Neuronal stem cell (in vitro differentiated cells): ENCODE measurements around the gene ZNF610.
"Not testable (repeated sequence)": the region's sequence is repeated elsewhere in the genome, so short reads cannot be mapped to it uniquely, and the experiment has no call there.

Experiments
- DNase-seq: peaks from one replicate; pipeline ENCODE4 v3.0.0-alpha.2; 2013; ENCODE audit warnings: low spot score
- H2AFZ ChIP-seq: one replicate; pipeline ENCODE4 v1.6.1; 2013; ENCODE audit warnings: mild to moderate bottlenecking, low read length, inconsistent platforms
- H2AK5ac ChIP-seq: 2 replicates; pipeline ENCODE4 v1.6.1; 2013; ENCODE audit warnings: low read depth, mild to moderate bottlenecking, inconsistent platforms, low read length, moderate library complexity, mixed read lengths
- H2BK120ac ChIP-seq: 2 replicates; pipeline ENCODE4 v1.6.1; 2013; ENCODE audit warnings: low read depth, mild to moderate bottlenecking, inconsistent platforms, low read length, moderate library complexity, mixed read lengths
- H2BK12ac ChIP-seq: one replicate; pipeline ENCODE4 v1.6.1; 2013; ENCODE audit warnings: low read length, inconsistent platforms
- H2BK15ac ChIP-seq: 2 replicates; pipeline ENCODE4 v1.6.1; 2013; ENCODE audit warnings: mild to moderate bottlenecking, low read length, inconsistent platforms, mixed read lengths
- H2BK5ac ChIP-seq: one replicate; pipeline ENCODE4 v1.6.1; 2013; ENCODE audit warnings: inconsistent platforms, mild to moderate bottlenecking, low read length, moderate library complexity
- H3K14ac ChIP-seq: one replicate; pipeline ENCODE4 v1.6.1; 2013; ENCODE audit warnings: low read length, inconsistent platforms
- H3K18ac ChIP-seq: 2 replicates; pipeline ENCODE4 v1.6.1; 2013; ENCODE audit warnings: low read length, inconsistent platforms
- H3K23ac ChIP-seq: 2 replicates; pipeline ENCODE4 v1.6.1; 2013; ENCODE audit warnings: low read depth, mild to moderate bottlenecking, mixed read lengths, low read length, inconsistent platforms; ENCODE audit not compliant: poor library complexity
- H3K27ac ChIP-seq: replicated peaks from 3 replicates; pipeline ENCODE4 v1.5.1; 2013; ENCODE audit warnings: low read length, inconsistent platforms
- H3K27me3 ChIP-seq, 3 experiments: 2 replicates each; pipeline ENCODE4 v1.6.1; 2013; ENCODE audit warnings: low read length in 3 of 3, mild to moderate bottlenecking in 2 of 3, inconsistent platforms in 1 of 3, low read depth in 1 of 3, mixed read lengths in 1 of 3, moderate library complexity in 1 of 3; ENCODE audit not compliant: control insufficient read depth in 3 of 3, insufficient read depth in 3 of 3
- H3K36me3 ChIP-seq, 2 donors: replicated peaks in 1 of 2; 2 replicates each; pipeline ENCODE4 v1.6.1; 2013; ENCODE audit warnings: low read length in 2 of 2; ENCODE audit not compliant: control insufficient read depth in 2 of 2, insufficient read depth in 2 of 2
- H3K4ac ChIP-seq: 2 replicates; pipeline ENCODE4 v1.6.1; 2013; ENCODE audit warnings: inconsistent platforms, mild to moderate bottlenecking, low read length, moderate library complexity
- H3K4me1 ChIP-seq, 2 donors: 1 replicate in 1 of 2; 2 replicates in 1 of 2; pipeline ENCODE4 v1.6.1; 2013; ENCODE audit warnings: low read length in 2 of 2, low read depth in 1 of 2; ENCODE audit not compliant: control insufficient read depth in 2 of 2, insufficient read depth in 1 of 2
- H3K4me2 ChIP-seq: one replicate; pipeline ENCODE4 v1.6.1; 2013; ENCODE audit warnings: mild to moderate bottlenecking, low read length, inconsistent platforms; ENCODE audit not compliant: insufficient read depth, poor library complexity, severe bottlenecking
- H3K4me3 ChIP-seq, 2 donors: 2 replicates each; pipeline ENCODE4 v1.5.1; 2013; ENCODE audit warnings: low read length in 2 of 2, mild to moderate bottlenecking in 2 of 2, inconsistent platforms in 1 of 2, moderate library complexity in 1 of 2
- H3K79me1 ChIP-seq: one replicate; pipeline ENCODE4 v1.6.1; 2013; ENCODE audit warnings: low read depth, mild to moderate bottlenecking, inconsistent platforms, low read length, moderate library complexity
- H3K9ac ChIP-seq: one replicate; pipeline ENCODE4 v1.6.1; 2013; ENCODE audit warnings: mild to moderate bottlenecking, low read depth, low read length, inconsistent platforms; ENCODE audit not compliant: poor library complexity
- H3K9me3 ChIP-seq, 2 donors: replicated peaks in 1 of 2; 2 replicates each; pipeline versions ENCODE3 to v1.6.1; 2013; ENCODE audit warnings: low read length in 2 of 2, mild to moderate bottlenecking in 2 of 2, inconsistent platforms in 1 of 2, low read depth in 1 of 2, mixed read lengths in 1 of 2, moderate library complexity in 1 of 2; ENCODE audit not compliant: control insufficient read depth in 2 of 2, insufficient read depth in 1 of 2
- H4K8ac ChIP-seq: one replicate; pipeline ENCODE4 v1.6.1; 2013; ENCODE audit warnings: low read depth, mild to moderate bottlenecking, inconsistent platforms, low read length, moderate library complexity
- H4K91ac ChIP-seq: one replicate; pipeline ENCODE4 v1.6.1; 2013; ENCODE audit warnings: low read length, low read depth, mild to moderate bottlenecking, inconsistent platforms; ENCODE audit not compliant: poor library complexity
- WGBS, 2 donors: extraction: QIAGEN DNeasy Blood & Tissue Kit; methylation state at CpG; one replicate each; pipeline ENCODE4 v1.1.7; 2013; ENCODE audit warnings: missing lambda C conversion rate in 2 of 2, mixed read lengths in 1 of 2; ENCODE audit not compliant: insufficient read length in 2 of 2, insufficient replicate concordance in 1 of 2; ENCODE audit errors: extremely low coverage in 2 of 2; 5-methylcytosine and 5-hydroxymethylcytosine counted together

ZNF610 gene

DNA sequence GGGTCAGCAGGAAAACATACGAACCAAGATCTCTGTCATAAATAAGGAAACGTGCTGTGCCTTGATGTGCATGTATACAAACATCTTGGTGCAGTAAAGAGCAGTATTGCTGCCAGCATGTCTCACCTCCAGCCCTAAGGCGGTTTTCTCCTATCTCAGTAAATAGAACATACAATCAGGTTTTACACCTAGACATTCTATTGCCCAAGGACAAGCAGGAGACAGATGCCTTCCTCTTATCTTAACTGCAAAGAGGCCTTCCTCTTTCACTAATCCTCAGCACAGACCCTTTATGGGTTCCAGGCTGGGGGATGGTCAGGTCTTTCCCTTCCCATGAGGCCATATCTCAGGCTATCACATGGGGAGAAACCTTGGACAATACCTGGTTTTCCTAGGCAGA lies 3.0 kb downstream of the ZNF610 start:
- H3K27me3 ChIP-seq, H4K91ac ChIP-seq, H4K8ac ChIP-seq, H3K4me3 ChIP-seq, H2BK12ac ChIP-seq, H2AK5ac ChIP-seq, H2AFZ ChIP-seq, H3K79me1 ChIP-seq, DNase-seq, H3K4ac ChIP-seq, H3K4me2 ChIP-seq, H2BK5ac ChIP-seq, H3K27ac ChIP-seq, H3K14ac ChIP-seq, H3K9ac ChIP-seq, H3K23ac ChIP-seq, H3K4me1 ChIP-seq, H3K18ac ChIP-seq, H2BK120ac ChIP-seq, H2BK15ac ChIP-seq: not testable (repeated sequence)
- no CpG with 5 or more reads among the region's 3 CpGs for WGBS, 2 donors
- H3K36me3 ChIP-seq = peaks cover 4 to 51% of the 10 kb centered on the region in 2 donors
- peaks cover 6 to 42% of the 10 kb centered on the region in 2 donors for H3K9me3 ChIP-seq

DNA sequence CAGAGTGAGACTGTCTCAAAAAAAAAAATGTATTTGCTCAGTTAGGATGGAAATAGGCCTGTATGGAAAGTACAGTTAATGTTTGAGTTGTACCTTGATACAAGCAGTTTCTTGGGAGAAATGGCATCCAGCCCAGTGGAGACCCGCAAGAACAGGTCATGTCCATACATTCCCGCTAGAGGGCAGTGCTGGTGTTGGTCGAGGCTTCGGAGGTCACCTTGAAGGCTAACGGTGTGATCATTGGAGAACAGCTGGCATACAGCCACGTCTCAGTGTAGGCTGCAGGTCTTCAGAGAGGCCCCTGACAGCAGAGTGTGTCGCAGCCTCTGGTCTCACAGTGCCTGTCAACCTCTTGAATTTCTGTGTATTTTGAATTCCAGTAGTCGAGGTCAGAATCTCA lies 7.5 kb downstream of the ZNF610 start:
- H3K4me2 ChIP-seq = no peak overlapping the region
- no peak overlapping the region for H2BK5ac ChIP-seq
- H4K8ac ChIP-seq = no peak overlapping the region
- H3K27ac ChIP-seq = no peak overlapping the region
- no CpG with 5 or more reads among the region's 8 CpGs for WGBS, 2 donors
- H3K79me1 ChIP-seq = no peaks in the 10 kb centered on the region
- H3K4ac ChIP-seq = no peak overlapping the region
- no peak overlapping the region for H3K14ac ChIP-seq
- peaks cover 9 to 64% of the 10 kb centered on the region in 2 donors for H3K36me3 ChIP-seq
- H2AK5ac ChIP-seq = no peak overlapping the region
- peaks cover 7 to 52% of the 10 kb centered on the region in 2 donors for H3K9me3 ChIP-seq
- no peaks in the 10 kb centered on the region for H3K27me3 ChIP-seq
- H2BK12ac ChIP-seq = no peak overlapping the region
- H3K4me3 ChIP-seq = no peak overlapping the region
- no peak overlapping the region for H2BK120ac ChIP-seq
- H3K23ac ChIP-seq = no peak overlapping the region
- no peak overlapping the region for H2AFZ ChIP-seq
- H3K4me1 ChIP-seq = no peaks in the 10 kb centered on the region
- H4K91ac ChIP-seq = no peak overlapping the region
- DNase-seq = peak; percentile 59
- no peak overlapping the region for H3K18ac ChIP-seq
- H3K9ac ChIP-seq = no peak overlapping the region
- no peak overlapping the region for H2BK15ac ChIP-seq

DNA sequence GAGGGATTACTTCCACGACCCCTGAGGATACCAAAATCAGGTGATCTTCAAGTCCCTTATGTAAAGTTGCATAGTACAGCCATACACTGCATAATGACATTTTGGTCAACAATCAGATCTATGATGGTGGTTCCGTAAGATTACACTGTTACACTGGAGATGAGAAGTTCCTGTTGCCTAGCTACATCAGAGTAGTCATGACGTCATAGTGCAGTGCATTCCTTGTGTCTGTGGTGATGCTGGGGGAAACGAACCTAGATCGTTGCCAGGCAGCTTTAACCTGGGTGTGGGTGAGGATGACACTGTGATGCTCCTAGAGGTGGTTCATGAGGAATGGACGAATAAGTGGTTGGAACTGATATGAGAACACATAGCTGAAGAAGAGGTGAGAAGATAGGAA lies 9.1 kb downstream of the ZNF610 start:
- H3K18ac ChIP-seq = no peak overlapping the region
- H3K27me3 ChIP-seq = no peaks in the 10 kb centered on the region
- H3K14ac ChIP-seq = no peak overlapping the region
- no peak overlapping the region for H2AFZ ChIP-seq
- H3K4me1 ChIP-seq = no peaks in the 10 kb centered on the region
- no peaks in the 10 kb centered on the region for H3K79me1 ChIP-seq
- no peak overlapping the region for H3K4ac ChIP-seq
- no peak overlapping the region for H3K4me2 ChIP-seq
- no peak overlapping the region for H3K4me3 ChIP-seq
- no peak overlapping the region for H3K23ac ChIP-seq
- no peak overlapping the region for H4K91ac ChIP-seq
- no peak overlapping the region for H3K27ac ChIP-seq
- H2BK120ac ChIP-seq = no peak overlapping the region
- no peak for DNase-seq
- no peak overlapping the region for H3K9ac ChIP-seq
- no peak overlapping the region for H2BK12ac ChIP-seq
- peaks cover 18 to 70% of the 10 kb centered on the region in 2 donors for H3K36me3 ChIP-seq
- H3K9me3 ChIP-seq = peaks cover 7 to 64% of the 10 kb centered on the region in 2 donors
- H2BK5ac ChIP-seq = no peak overlapping the region
- no peak overlapping the region for H2AK5ac ChIP-seq
- WGBS, 2 donors = no CpG with 5 or more reads among the region's 6 CpGs
- H4K8ac ChIP-seq = no peak overlapping the region
- no peak overlapping the region for H2BK15ac ChIP-seq

DNA sequence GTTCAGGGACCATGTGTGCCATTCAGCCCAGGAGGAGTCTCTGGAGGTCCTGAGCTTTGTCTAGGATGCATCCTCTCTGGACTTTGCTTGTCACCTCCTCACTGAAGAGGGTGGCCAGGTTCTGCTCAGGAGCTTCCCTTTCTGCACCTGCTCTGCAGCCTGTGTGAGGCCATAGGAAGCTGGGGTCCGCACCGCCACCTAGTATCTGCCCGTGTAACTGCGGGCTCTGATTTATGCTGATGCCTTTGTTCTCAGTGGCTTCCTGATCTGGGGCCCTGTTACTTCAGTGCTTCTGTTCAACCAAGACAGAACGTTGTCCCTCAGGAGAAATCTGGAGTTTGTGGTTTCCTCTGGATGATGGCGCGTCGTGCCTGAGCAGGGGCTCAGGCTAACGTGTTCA lies 15.5 kb downstream of the ZNF610 start:
- no CpG with 5 or more reads among the region's 9 CpGs for WGBS, 2 donors
- no peak overlapping the region for H2BK15ac ChIP-seq
- no peak overlapping the region for H3K27ac ChIP-seq
- no peaks in the 10 kb centered on the region for H3K27me3 ChIP-seq
- no peak overlapping the region for H2BK5ac ChIP-seq
- no peak overlapping the region for H3K4ac ChIP-seq
- H3K14ac ChIP-seq = no peak overlapping the region
- no peak overlapping the region for H4K91ac ChIP-seq
- no peak for DNase-seq
- no peaks in the 10 kb centered on the region for H3K79me1 ChIP-seq
- peaks cover 9 to 77% of the 10 kb centered on the region in 2 donors for H3K9me3 ChIP-seq
- H2BK120ac ChIP-seq = no peak overlapping the region
- H4K8ac ChIP-seq = no peak overlapping the region
- H2BK12ac ChIP-seq = no peak overlapping the region
- no peak overlapping the region for H2AFZ ChIP-seq
- no peak overlapping the region for H3K4me3 ChIP-seq
- H3K36me3 ChIP-seq = peaks cover 31 to 93% of the 10 kb centered on the region in 2 donors
- H3K4me2 ChIP-seq = no peak overlapping the region
- no peaks in the 10 kb centered on the region for H3K4me1 ChIP-seq
- H3K23ac ChIP-seq = no peak overlapping the region
- no peak overlapping the region for H3K18ac ChIP-seq
- no peak overlapping the region for H2AK5ac ChIP-seq
- no peak overlapping the region for H3K9ac ChIP-seq
